Measurements from ENCODE around the gene BAAT.
"Not testable (repeated sequence)": the region's sequence is repeated elsewhere in the genome, so short reads cannot be mapped to it uniquely, and the experiment has no call there.

BAAT gene

GRCh38 chr9:101384873-101385536 is at the start of gene BAAT:
Gene BAAT, minus strand, starts transcription at chr9:101385006. Its CDS starts 13,602 bp downstream, at chr9:101371404.
- DNase-seq = not testable (repeated sequence)

GRCh38 chr9:101433229-101433628 is 48.4 kb upstream of the BAAT start:
- DNase-seq = no peak

- DNase-seq = no peak
Observed at GRCh38 chr9:101432740-101433139, 47.9 kb upstream of the BAAT start.

- no peak for DNase-seq
Observed at GRCh38 chr9:101432171-101432570, 47.4 kb upstream of the BAAT start.

- DNase-seq = no peak
Observed at GRCh38 chr9:101429736-101430135, 44.9 kb upstream of the BAAT start.

GRCh38 chr9:101428909-101429308 is 44.1 kb upstream of the BAAT start:
- no peak for DNase-seq

- no peak for DNase-seq
Observed at GRCh38 chr9:101427957-101428655, 43.3 kb upstream of the BAAT start.

- DNase-seq = no peak
Observed at GRCh38 chr9:101427358-101427757, 42.6 kb upstream of the BAAT start.

- no peak for DNase-seq
Observed at GRCh38 chr9:101421653-101422065, 36.9 kb upstream of the BAAT start.

GRCh38 chr9:101419863-101420262 is 35.1 kb upstream of the BAAT start:
- no peak for DNase-seq

- DNase-seq = no peak
Observed at GRCh38 chr9:101418518-101419430, 34.0 kb upstream of the BAAT start.

- DNase-seq = no peak
Observed at GRCh38 chr9:101417977-101418376, 33.2 kb upstream of the BAAT start.

GRCh38 chr9:101417389-101417788 is 32.6 kb upstream of the BAAT start:
- no peak for DNase-seq

- DNase-seq = no peak
Observed at GRCh38 chr9:101415578-101415977, 30.8 kb upstream of the BAAT start.

GRCh38 chr9:101414839-101415238 is 30.0 kb upstream of the BAAT start:
- DNase-seq = no peak

GRCh38 chr9:101409079-101409477 is 24.3 kb upstream of the BAAT start:
- no peak for DNase-seq

GRCh38 chr9:101408374-101409078 is 23.7 kb upstream of the BAAT start:
- no peak for DNase-seq

GRCh38 chr9:101403516-101404285 is 18.9 kb upstream of the BAAT start:
- DNase-seq = no peak

GRCh38 chr9:101400120-101400519 is 15.3 kb upstream of the BAAT start:
- no peak for DNase-seq

- no peak for DNase-seq
Observed at GRCh38 chr9:101399643-101399970, 14.8 kb upstream of the BAAT start.

- DNase-seq = no peak
Observed at GRCh38 chr9:101398930-101399642, 14.3 kb upstream of the BAAT start.

Measured in NCI-H1436 treated with DMSO at 0.1 percent for 48 hours (cell line).